Keratinocyte (primary cell): ENCODE measurements around the gene C15orf40. TPM values are rescaled to one million over a fixed set of nuclear protein-coding genes. Genes with fewer than 3 reads are reported as not detected.

Experiments
- DNase-seq: peaks from one replicate; pipeline ENCODE4 v3.0.0-alpha.2; 2011; ENCODE audit warnings: low read depth, missing footprints, low spot score
- FAIRE-seq: peaks from 2 replicates; lab custom pipeline; 2011; peaks lifted over from hg19 to GRCh38; lab: Jason Lieb, UNC
- H2AFZ ChIP-seq: 2 replicates; pipeline ENCODE4 v1.6.0; 2012; ENCODE audit warnings: low read length, control low read depth, inconsistent platforms; ENCODE audit not compliant: control insufficient read depth
- H3K27ac ChIP-seq: 2 replicates; pipeline ENCODE4 v1.5.1; 2011; ENCODE audit warnings: low read length; ENCODE audit not compliant: control insufficient read depth, insufficient read depth
- H3K27me3 ChIP-seq: 3 replicates; pipeline ENCODE4 v1.6.0; 2011; ENCODE audit warnings: low read length; ENCODE audit not compliant: control insufficient read depth, insufficient read depth; ENCODE audit errors: extremely low read depth
- H3K36me3 ChIP-seq, 2 experiments: 2 replicates in 1 of 2; 3 replicates in 1 of 2; pipeline ENCODE4 v1.5.1; 2011; ENCODE audit warnings: low read length in 2 of 2, mild to moderate bottlenecking in 1 of 2; ENCODE audit not compliant: control insufficient read depth in 2 of 2, insufficient read depth in 2 of 2; ENCODE audit errors: extremely low read depth in 1 of 2
- H3K4me1 ChIP-seq: 3 replicates; pipeline ENCODE4 v1.5.1; 2011; ENCODE audit warnings: low read length; ENCODE audit not compliant: control insufficient read depth, insufficient read depth; ENCODE audit errors: extremely low read depth
- H3K4me2 ChIP-seq: 3 replicates; pipeline ENCODE4 v1.6.0; 2011; ENCODE audit warnings: low read depth, low read length; ENCODE audit not compliant: control insufficient read depth, insufficient read depth; ENCODE audit errors: extremely low read depth
- H3K4me3 ChIP-seq, 3 experiments: fragments of 200-600 bp in 1 of 3; sonication (generic) in 1 of 3; 2 replicates in 2 of 3; 3 replicates in 1 of 3; pipeline ENCODE4 v1.5.1; 2011 to 2016; ENCODE audit warnings: low read length in 3 of 3, mild to moderate bottlenecking in 3 of 3, control low read depth in 2 of 3, inconsistent platforms in 1 of 3, low read depth in 1 of 3, mixed read lengths in 1 of 3, mixed run types in 1 of 3, moderate library complexity in 1 of 3; ENCODE audit not compliant: control insufficient read depth in 2 of 3, insufficient read depth in 2 of 3; ENCODE audit errors: extremely low read depth in 1 of 3
- H3K79me2 ChIP-seq: 2 replicates; pipeline ENCODE4 v1.6.0; 2012; ENCODE audit warnings: low read length; ENCODE audit not compliant: control insufficient read depth, insufficient read depth
- H3K9ac ChIP-seq: 3 replicates; pipeline ENCODE4 v1.6.0; 2011; ENCODE audit warnings: low read length; ENCODE audit not compliant: control insufficient read depth, insufficient read depth; ENCODE audit errors: extremely low read depth
- H3K9me1 ChIP-seq: 3 replicates; pipeline ENCODE4 v1.6.0; 2011; ENCODE audit warnings: low read length; ENCODE audit not compliant: control insufficient read depth, insufficient read depth; ENCODE audit errors: extremely low read depth
- H3K9me3 ChIP-seq: 2 replicates; pipeline ENCODE4 v1.5.1; 2012; ENCODE audit warnings: low read depth, low read length; ENCODE audit not compliant: control insufficient read depth
- H4K20me1 ChIP-seq: 3 replicates; pipeline ENCODE4 v1.6.0; 2011; ENCODE audit warnings: low read length; ENCODE audit not compliant: control insufficient read depth, insufficient read depth; ENCODE audit errors: extremely low read depth
- EZH2 ChIP-seq: IDR thresholded peaks from one replicate; pipeline ENCODE4 v1.6.1; 2012; ENCODE audit warnings: inconsistent platforms, mild to moderate bottlenecking, low read length, moderate library complexity
- dilution Hi-C: fragments of 300-500 bp; cut with MboI; formaldehyde crosslinking; loops from one replicate; pipeline ENCODE4 v1.7.0; 2020; ENCODE audit warnings: low sequenced_read_pairs; ENCODE audit not compliant: extremely low pct_ligation_motif_present
- polyA plus RNA-seq, 5 experiments: library from polyadenylated mRNA; depleted of rRNA in 3 of 5; stranded (reverse) in 3 of 5; stranded (forward) in 1 of 5; unstranded in 1 of 5; fragments of >200 nt; gene quantifications; 1 replicate in 1 of 5; 2 replicates in 3 of 5; 3 replicates in 1 of 5; pipeline versions ENCODE4 v1.2.1 to v1.2.3, GENCODE V29; 2011 to 2012; ENCODE audit warnings: missing spikeins in 2 of 5, low read depth in 1 of 5, low replicate concordance in 1 of 5
- TF ChIP-seq, protein P1 (sequence below), 3 experiments: IDR thresholded peaks in 1 of 3; conservative IDR thresholded peaks in 1 of 3; optimal IDR thresholded peaks in 1 of 3; 2 replicates in 2 of 3; 3 replicates in 1 of 3; pipeline versions ENCODE3 to v1.5.1; 2011; ENCODE audit warnings: low read length in 3 of 3, mild to moderate bottlenecking in 3 of 3, moderate library complexity in 2 of 3, control low read depth in 1 of 3, inconsistent platforms in 1 of 3; ENCODE audit not compliant: insufficient read depth in 2 of 3; ENCODE audit errors: extremely low read depth in 1 of 3

The C15orf40 gene
- polyA plus RNA-seq, 1 donor (not counting 4 experiments of a cell fraction or from before 2014, with no cell fraction given): 26.6 TPM

DNA sequence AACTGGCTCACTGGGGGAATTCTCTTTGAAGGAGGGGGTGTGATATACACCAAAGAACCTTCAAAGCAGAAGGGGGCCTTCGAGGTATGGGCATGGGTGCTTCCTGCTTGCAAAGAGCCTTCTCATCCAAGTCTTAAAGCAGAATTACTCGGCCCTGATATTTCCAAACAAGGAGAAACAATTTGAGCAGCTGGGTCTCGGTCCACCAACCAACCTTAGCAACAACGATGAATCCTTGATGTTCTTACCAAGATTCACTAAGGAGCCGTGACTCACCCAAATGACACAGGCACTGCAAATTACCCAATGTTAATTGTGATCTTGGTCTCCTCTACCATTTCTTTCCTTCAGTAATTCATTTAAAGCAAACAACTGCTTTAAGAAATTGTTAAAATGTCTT is 66.6 kb downstream of the C15orf40 start:
- peaks cover 1% of the 10 kb centered on the region for H3K27me3 ChIP-seq
- no peak overlapping the region for H3K9ac ChIP-seq
- dilution Hi-C loops: no loop called here
- no peaks in the 10 kb centered on the region for H3K79me2 ChIP-seq
- no peak overlapping the region for H3K4me3 ChIP-seq
- DNase-seq: no peak
- H2AFZ ChIP-seq: no peak overlapping the region
- H4K20me1 ChIP-seq: no peaks in the 10 kb centered on the region
- H3K4me2 ChIP-seq: no peak overlapping the region
- no peaks in the 10 kb centered on the region for H3K9me3 ChIP-seq
- H3K36me3 ChIP-seq: no peaks in the 10 kb centered on the region
- H3K27ac ChIP-seq: no peak overlapping the region
- no peak for FAIRE-seq
- peaks cover 2% of the 10 kb centered on the region for H3K9me1 ChIP-seq
- no peak for TF ChIP-seq EZH2
- TF ChIP-seq, protein P1, sequence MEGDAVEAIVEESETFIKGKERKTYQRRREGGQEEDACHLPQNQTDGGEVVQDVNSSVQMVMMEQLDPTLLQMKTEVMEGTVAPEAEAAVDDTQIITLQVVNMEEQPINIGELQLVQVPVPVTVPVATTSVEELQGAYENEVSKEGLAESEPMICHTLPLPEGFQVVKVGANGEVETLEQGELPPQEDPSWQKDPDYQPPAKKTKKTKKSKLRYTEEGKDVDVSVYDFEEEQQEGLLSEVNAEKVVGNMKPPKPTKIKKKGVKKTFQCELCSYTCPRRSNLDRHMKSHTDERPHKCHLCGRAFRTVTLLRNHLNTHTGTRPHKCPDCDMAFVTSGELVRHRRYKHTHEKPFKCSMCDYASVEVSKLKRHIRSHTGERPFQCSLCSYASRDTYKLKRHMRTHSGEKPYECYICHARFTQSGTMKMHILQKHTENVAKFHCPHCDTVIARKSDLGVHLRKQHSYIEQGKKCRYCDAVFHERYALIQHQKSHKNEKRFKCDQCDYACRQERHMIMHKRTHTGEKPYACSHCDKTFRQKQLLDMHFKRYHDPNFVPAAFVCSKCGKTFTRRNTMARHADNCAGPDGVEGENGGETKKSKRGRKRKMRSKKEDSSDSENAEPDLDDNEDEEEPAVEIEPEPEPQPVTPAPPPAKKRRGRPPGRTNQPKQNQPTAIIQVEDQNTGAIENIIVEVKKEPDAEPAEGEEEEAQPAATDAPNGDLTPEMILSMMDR (optimal IDR thresholded peaks at IDR 0.05 in 1 of 3, IDR thresholded peaks at IDR 0.05 in 1 of 3, conservative IDR thresholded peaks at IDR 0.05 in 1 of 3; ENCODE audit: extremely low read depth in 1 of 3, insufficient read depth in 2 of 3, low read length in 3 of 3): no peak
- peaks cover 15% of the 10 kb centered on the region for H3K4me1 ChIP-seq

DNA sequence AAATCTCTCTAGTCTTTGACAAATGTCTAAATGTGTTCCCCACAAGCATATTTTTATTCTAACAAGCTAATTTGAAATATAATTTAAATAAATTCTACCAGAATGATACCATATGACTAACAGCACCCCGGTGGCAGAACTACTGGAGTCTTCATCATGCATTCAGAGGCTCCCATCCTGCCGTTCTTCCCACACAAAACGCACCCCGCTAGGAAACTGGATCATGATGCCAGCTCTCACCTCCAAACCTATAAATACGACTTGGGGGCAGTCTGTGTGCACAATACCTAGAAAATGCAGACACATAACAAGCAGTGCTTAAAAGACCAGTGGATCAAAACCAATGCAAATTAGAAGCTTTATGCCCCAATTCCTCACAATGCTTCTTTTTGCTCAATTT is 67.4 kb downstream of the C15orf40 start:
- H3K27ac ChIP-seq: no peak overlapping the region
- no peak overlapping the region for H3K9ac ChIP-seq
- no peak for FAIRE-seq

More for the DNA sequence above, 67.4 kb downstream of the C15orf40 start:
- Histone ChIP-seq H3K36me3 (no peaks in the 10 kb centered on the region), H3K4me3 (no peak overlapping the region), H3K4me1 (peaks cover 15% of the 10 kb centered on the region), H3K79me2 (no peaks in the 10 kb centered on the region), H3K4me2 (no peak overlapping the region), H3K9me3 (no peaks in the 10 kb centered on the region), H4K20me1 (no peaks in the 10 kb centered on the region), H3K9me1 (peaks cover 2% of the 10 kb centered on the region), H2AFZ (no peak overlapping the region), H3K27me3 (no peaks in the 10 kb centered on the region)
- no peak for TF ChIP-seq EZH2
- TF ChIP-seq, protein P1 (optimal IDR thresholded peaks at IDR 0.05 in 1 of 3, IDR thresholded peaks at IDR 0.05 in 1 of 3, conservative IDR thresholded peaks at IDR 0.05 in 1 of 3; ENCODE audit: extremely low read depth in 1 of 3, insufficient read depth in 2 of 3, low read length in 3 of 3): no peak
- dilution Hi-C loops: no loop called here
- no peak for DNase-seq
